Neuron (in vitro differentiated cells): ENCODE measurements around the gene RSAD2.
"Not testable (repeated sequence)": the region's sequence is repeated elsewhere in the genome, so short reads cannot be mapped to it uniquely, and the experiment has no call there.

Experiments used
- H2AFZ ChIP-seq: one replicate; pipeline ENCODE4 v1.6.1; 2013; ENCODE audit warnings: low read depth, mild to moderate bottlenecking, inconsistent platforms, low read length, moderate library complexity
- H3K27me3 ChIP-seq: one replicate; pipeline ENCODE4 v1.6.1; 2013; ENCODE audit warnings: low read length; ENCODE audit not compliant: insufficient read depth
- H3K36me3 ChIP-seq: one replicate; pipeline ENCODE4 v1.6.1; 2013; ENCODE audit warnings: low read length; ENCODE audit not compliant: insufficient read depth
- H3K4me1 ChIP-seq: one replicate; pipeline ENCODE4 v1.6.1; 2013; ENCODE audit warnings: low read length; ENCODE audit not compliant: insufficient read depth
- H3K4me3 ChIP-seq: 2 replicates; pipeline ENCODE4 v1.5.1; 2013; ENCODE audit warnings: mild to moderate bottlenecking, low read length, moderate library complexity
- H3K9me3 ChIP-seq: one replicate; pipeline ENCODE4 v1.6.1; 2013; ENCODE audit warnings: low read length

The RSAD2 gene

GRCh38 chr2:6893876-6894482 lies 16.4 kb downstream of the RSAD2 start:
- Histone ChIP-seq H3K4me3 (no peak overlapping the region), H3K4me1 (no peaks in the 10 kb centered on the region), H3K9me3 (no peaks in the 10 kb centered on the region), H2AFZ (no peak overlapping the region), H3K27me3 (peaks cover 2% of the 10 kb centered on the region), H3K36me3 (no peaks in the 10 kb centered on the region)

- no peaks in the 10 kb centered on the region for H3K36me3 ChIP-seq
- H3K9me3 ChIP-seq = no peaks in the 10 kb centered on the region
- H3K27me3 ChIP-seq = peaks cover 2% of the 10 kb centered on the region
- H3K4me1 ChIP-seq = no peaks in the 10 kb centered on the region
- no peak overlapping the region for H2AFZ ChIP-seq
- H3K4me3 ChIP-seq = no peak overlapping the region
Measured at GRCh38 chr2:6896930-6897759, 19.6 kb downstream of the RSAD2 start.

GRCh38 chr2:6902581-6902980 lies 25.0 kb downstream of the RSAD2 start:
- not testable (repeated sequence) for H3K36me3 ChIP-seq, H3K4me3 ChIP-seq, H2AFZ ChIP-seq, H3K4me1 ChIP-seq, H3K27me3 ChIP-seq, H3K9me3 ChIP-seq

GRCh38 chr2:6905668-6906067 lies 28.1 kb downstream of the RSAD2 start:
- Histone ChIP-seq H3K27me3 (peaks cover 4% of the 10 kb centered on the region), H3K36me3 (no peaks in the 10 kb centered on the region), H3K4me3 (no peak overlapping the region), H2AFZ (no peak overlapping the region), H3K4me1 (no peaks in the 10 kb centered on the region), H3K9me3 (no peaks in the 10 kb centered on the region)

GRCh38 chr2:6906165-6906741 lies 28.7 kb downstream of the RSAD2 start:
- H2AFZ ChIP-seq = no peak overlapping the region
- H3K4me3 ChIP-seq = no peak overlapping the region
- H3K27me3 ChIP-seq = peaks cover 4% of the 10 kb centered on the region

GRCh38 chr2:6908291-6908690 lies 30.7 kb downstream of the RSAD2 start:
- Histone ChIP-seq H3K4me3 (no peak overlapping the region), H3K27me3 (peaks cover 4% of the 10 kb centered on the region), H3K4me1 (no peaks in the 10 kb centered on the region), H3K36me3 (no peaks in the 10 kb centered on the region), H2AFZ (no peak overlapping the region), H3K9me3 (no peaks in the 10 kb centered on the region)

More at GRCh38 chr2:6906165-6906741, 28.7 kb downstream of the RSAD2 start:
- H3K9me3 ChIP-seq = no peaks in the 10 kb centered on the region
- no peaks in the 10 kb centered on the region for H3K4me1 ChIP-seq
- H3K36me3 ChIP-seq = no peaks in the 10 kb centered on the region

- Histone ChIP-seq H3K4me1 (no peaks in the 10 kb centered on the region), H3K9me3 (no peaks in the 10 kb centered on the region), H3K27me3 (peaks cover 4% of the 10 kb centered on the region), H3K36me3 (no peaks in the 10 kb centered on the region), H3K4me3 (no peak overlapping the region), H2AFZ (no peak overlapping the region)
Measured at GRCh38 chr2:6909431-6910385, 32.1 kb downstream of the RSAD2 start.

GRCh38 chr2:6911721-6912120 lies 34.1 kb downstream of the RSAD2 start:
- H3K4me3 ChIP-seq = no peak overlapping the region
- H3K27me3 ChIP-seq = peaks cover 1% of the 10 kb centered on the region
- peaks cover 5% of the 10 kb centered on the region for H3K4me1 ChIP-seq
- no peak overlapping the region for H2AFZ ChIP-seq
- H3K36me3 ChIP-seq = no peaks in the 10 kb centered on the region
- H3K9me3 ChIP-seq = no peaks in the 10 kb centered on the region

GRCh38 chr2:6913415-6914157 lies 36.0 kb downstream of the RSAD2 start:
- Histone ChIP-seq H3K36me3 (no peaks in the 10 kb centered on the region), H3K4me3 (no peak overlapping the region), H3K9me3 (no peaks in the 10 kb centered on the region), H3K27me3 (no peaks in the 10 kb centered on the region), H2AFZ (no peak overlapping the region), H3K4me1 (peaks cover 9% of the 10 kb centered on the region)

GRCh38 chr2:6914828-6915227 lies 37.3 kb downstream of the RSAD2 start:
- Histone ChIP-seq H2AFZ (no peak overlapping the region), H3K36me3 (no peaks in the 10 kb centered on the region), H3K9me3 (peaks cover 4% of the 10 kb centered on the region), H3K27me3 (no peaks in the 10 kb centered on the region), H3K4me1 (peaks cover 13% of the 10 kb centered on the region), H3K4me3 (no peak overlapping the region)

- no peak overlapping the region for H3K4me3 ChIP-seq
Measured at GRCh38 chr2:6915399-6915798, 37.8 kb downstream of the RSAD2 start.

GRCh38 chr2:6916224-6916623 lies 38.6 kb downstream of the RSAD2 start:
- no peaks in the 10 kb centered on the region for H3K36me3 ChIP-seq
- no peak overlapping the region for H3K4me3 ChIP-seq
- peaks cover 4% of the 10 kb centered on the region for H3K9me3 ChIP-seq
- H2AFZ ChIP-seq = no peak overlapping the region
- peaks cover 13% of the 10 kb centered on the region for H3K4me1 ChIP-seq
- no peaks in the 10 kb centered on the region for H3K27me3 ChIP-seq

More at GRCh38 chr2:6915399-6915798, 37.8 kb downstream of the RSAD2 start:
- Histone ChIP-seq H3K9me3 (peaks cover 4% of the 10 kb centered on the region), H3K36me3 (no peaks in the 10 kb centered on the region), H3K4me1 (peaks cover 13% of the 10 kb centered on the region), H2AFZ (no peak overlapping the region), H3K27me3 (no peaks in the 10 kb centered on the region)
